HG03064 (cell line): ENCODE data around the gene PHLPP2.
"Not testable (repeated sequence)": the region's sequence is repeated elsewhere in the genome, so short reads cannot be mapped to it uniquely, and the experiment has no call there.

Experiments used
- ATAC-seq: cut with Tn5 transposase; IDR thresholded peaks from one replicate; pipeline ENCODE4 v1.9.1; 2021; ENCODE audit warnings: low read depth; ENCODE audit not compliant: unreplicated experiment

PHLPP2 gene

GRCh38 chr16:71626858-71627213, 97.7 kb downstream of the PHLPP2 start:
- no peak for ATAC-seq

- no peak for ATAC-seq
Measured at GRCh38 chr16:71626018-71626857, 98.3 kb downstream of the PHLPP2 start, which contains the start of gene MARVELD3. MARVELD3 (plus strand) TSS chr16:71626184; CDS start chr16:71626230, 46 bp downstream.

GRCh38 chr16:71625113-71625850, 99.2 kb downstream of the PHLPP2 start:
- ATAC-seq = no peak

- ATAC-seq = no peak
Measured at GRCh38 chr16:71623597-71623996, 100.9 kb downstream of the PHLPP2 start.

- no peak for ATAC-seq
Measured at GRCh38 chr16:71622088-71622487, 102.4 kb downstream of the PHLPP2 start.

- ATAC-seq = no peak
Measured at GRCh38 chr16:71618429-71618828, 106.1 kb downstream of the PHLPP2 start.

GRCh38 chr16:71614956-71615355, 109.5 kb downstream of the PHLPP2 start:
- not testable (repeated sequence) for ATAC-seq

- peak; percentile 55 for ATAC-seq
Measured at GRCh38 chr16:71610936-71611871, 113.3 kb downstream of the PHLPP2 start.

GRCh38 chr16:71610447-71610846, 114.1 kb downstream of the PHLPP2 start:
- no peak for ATAC-seq

GRCh38 chr16:71609066-71609465, 115.4 kb downstream of the PHLPP2 start:
- no peak for ATAC-seq

GRCh38 chr16:71600822-71601221, 123.7 kb downstream of the PHLPP2 start:
- ATAC-seq = no peak

- ATAC-seq = not testable (repeated sequence)
Measured at GRCh38 chr16:71598426-71598825, 126.1 kb downstream of the PHLPP2 start.

- not testable (repeated sequence) for ATAC-seq
Measured at GRCh38 chr16:71595340-71595826, 129.1 kb downstream of the PHLPP2 start.
